GM19395 (cell line): Measurements from ENCODE around the gene AAGAB.

Experiments
- ATAC-seq: cut with Tn5 transposase; IDR thresholded peaks from one replicate; pipeline ENCODE4 v1.9.1; 2021; ENCODE audit warnings: mild to moderate bottlenecking, moderate library complexity; ENCODE audit not compliant: unreplicated experiment

AAGAB gene

GRCh38 chr15:67174864-67175573, 79.4 kb downstream of the AAGAB start:
- no peak for ATAC-seq

- ATAC-seq, result no peak
These were observed 80.0 kb downstream of the AAGAB start for GRCh38 chr15:67174446-67174845.

DNA sequence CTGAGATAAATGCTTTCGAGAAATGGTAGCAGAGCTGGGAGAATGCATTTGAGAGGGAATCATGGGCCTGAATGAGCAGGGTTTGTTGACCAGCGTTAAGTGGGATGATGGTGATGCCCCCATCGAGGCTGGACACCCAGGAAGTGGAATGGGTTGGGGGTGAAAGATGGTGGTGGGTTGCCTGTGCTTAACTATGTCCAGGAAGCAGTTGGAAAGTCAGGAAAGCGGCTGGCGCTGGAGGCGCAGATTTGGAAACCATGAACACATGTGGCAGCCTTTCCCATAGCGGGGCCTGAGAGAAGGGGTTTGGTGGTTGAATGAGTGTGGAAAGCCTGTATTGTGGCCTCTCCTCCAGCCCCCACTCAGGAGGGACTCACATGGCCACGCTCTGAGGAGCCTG, 80.7 kb downstream of the AAGAB start:
- no peak for ATAC-seq

DNA sequence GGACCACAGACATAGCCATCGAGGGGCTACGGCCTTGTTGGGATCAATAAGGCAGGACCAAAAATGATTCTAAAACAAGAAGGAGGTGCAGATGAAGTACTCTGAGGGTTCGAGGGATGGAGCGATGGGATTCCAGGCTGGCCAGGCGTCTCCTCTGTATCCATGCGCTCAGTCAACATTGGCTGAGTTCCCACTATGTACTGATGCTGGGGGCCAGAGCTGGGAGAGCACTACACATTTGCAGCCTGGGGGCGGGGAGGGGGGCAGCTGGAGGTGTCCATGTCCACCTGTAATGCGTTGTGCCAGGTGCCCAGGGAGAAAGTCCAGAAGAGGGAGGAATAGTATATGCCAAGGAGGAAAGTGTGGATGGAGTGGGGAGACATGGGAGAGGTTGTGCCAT, 81.5 kb downstream of the AAGAB start:
- no peak for ATAC-seq

DNA sequence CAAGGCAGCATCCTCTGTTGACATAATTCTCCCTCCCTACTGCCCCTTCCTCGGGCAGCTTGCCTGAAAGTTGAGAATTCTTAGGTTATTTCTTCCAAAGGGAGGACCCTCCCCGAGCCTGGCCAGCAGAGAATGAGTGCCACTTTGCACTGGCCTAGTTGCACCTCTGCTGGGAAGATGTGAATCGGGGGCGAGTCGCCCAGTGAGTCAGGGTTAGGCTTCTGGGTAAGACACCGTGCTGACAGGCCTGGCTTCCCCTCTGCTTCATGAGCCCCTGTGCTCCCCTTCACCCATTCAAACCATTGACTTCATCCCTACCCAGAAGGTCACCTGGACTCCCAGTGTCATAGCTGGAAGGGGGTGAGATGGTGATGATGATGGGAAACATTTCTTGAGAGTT, 82.3 kb downstream of the AAGAB start:
- ATAC-seq, result no peak

- ATAC-seq, result no peak
These were observed 83.0 kb downstream of the AAGAB start for GRCh38 chr15:67171471-67171870.

- ATAC-seq, result no peak
These were observed 84.1 kb downstream of the AAGAB start for GRCh38 chr15:67170143-67170925.

GRCh38 chr15:67168694-67169093, 85.8 kb downstream of the AAGAB start:
- no peak for ATAC-seq

DNA sequence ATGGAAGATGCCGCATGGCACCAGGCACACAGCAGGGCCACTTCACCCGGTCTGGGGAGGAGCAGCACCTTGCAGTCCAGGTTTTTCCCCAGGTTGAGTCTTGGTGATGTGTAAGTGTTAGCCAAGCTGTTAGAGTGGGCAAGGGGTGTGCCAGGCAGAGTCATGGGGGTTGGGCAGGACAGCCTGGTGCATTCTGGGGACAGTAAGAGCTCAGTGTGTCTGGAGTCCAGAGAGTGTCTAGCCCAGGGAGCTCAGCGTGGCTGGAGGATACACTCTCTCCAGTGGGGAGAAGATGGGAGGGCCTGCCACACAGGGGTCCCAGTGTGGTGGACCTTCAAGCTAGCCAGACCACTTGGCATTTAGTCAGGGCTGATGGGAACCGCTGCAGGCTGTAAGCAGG, 87.4 kb downstream of the AAGAB start:
- ATAC-seq, result no peak

- no peak for ATAC-seq
These were observed 88.0 kb downstream of the AAGAB start for GRCh38 chr15:67166280-67167009.

DNA sequence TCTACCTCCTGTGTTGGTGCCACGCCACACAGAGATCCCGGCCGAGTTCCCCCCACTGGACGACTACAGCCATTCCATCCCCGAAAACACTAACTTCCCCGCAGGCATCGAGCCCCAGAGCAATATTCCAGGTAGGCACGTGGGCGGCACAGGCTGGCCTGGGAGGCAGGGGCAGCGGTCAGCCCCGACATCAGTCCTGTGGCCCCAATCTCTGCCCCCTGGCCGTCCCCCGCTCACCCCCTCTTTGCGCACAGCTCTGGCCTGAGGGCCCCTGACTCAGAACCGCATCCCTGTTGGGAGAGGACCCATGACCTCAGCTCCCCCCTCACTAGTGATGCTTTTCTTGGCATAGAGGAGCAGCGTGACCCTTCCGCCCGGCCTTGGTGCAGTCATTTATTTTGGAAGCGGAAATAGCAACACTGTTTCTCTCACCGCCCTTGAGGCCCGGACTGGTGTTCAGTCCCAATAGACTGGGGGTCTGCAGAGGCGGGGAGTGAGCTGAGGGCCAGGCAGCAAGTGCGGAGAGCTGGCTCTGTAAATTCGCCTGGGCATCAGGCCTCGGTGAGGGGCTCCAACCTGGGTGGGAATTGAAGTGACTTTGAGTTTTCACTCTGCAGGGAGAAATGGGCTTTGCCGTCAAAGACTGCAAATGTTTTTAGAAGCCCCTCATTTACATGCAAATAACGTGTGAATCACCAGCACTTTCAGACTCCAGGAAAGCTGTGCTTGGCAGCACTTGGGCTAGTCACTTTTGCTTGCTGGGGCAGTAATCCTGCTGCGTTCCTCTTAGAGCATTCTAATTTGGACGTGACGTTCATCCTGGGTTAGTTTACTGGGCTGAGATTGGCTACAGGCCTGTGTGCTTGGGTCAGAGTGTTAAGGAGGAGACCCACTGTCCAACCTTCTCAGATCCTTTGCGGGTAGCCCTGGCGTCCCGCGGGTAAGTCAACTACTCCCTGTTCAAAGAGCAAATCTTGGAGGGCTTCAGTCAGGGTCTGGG, 88.9 kb downstream of the AAGAB start:
- ATAC-seq, result no peak

GRCh38 chr15:67164811-67165253, 89.6 kb downstream of the AAGAB start:
- ATAC-seq, result no peak

DNA sequence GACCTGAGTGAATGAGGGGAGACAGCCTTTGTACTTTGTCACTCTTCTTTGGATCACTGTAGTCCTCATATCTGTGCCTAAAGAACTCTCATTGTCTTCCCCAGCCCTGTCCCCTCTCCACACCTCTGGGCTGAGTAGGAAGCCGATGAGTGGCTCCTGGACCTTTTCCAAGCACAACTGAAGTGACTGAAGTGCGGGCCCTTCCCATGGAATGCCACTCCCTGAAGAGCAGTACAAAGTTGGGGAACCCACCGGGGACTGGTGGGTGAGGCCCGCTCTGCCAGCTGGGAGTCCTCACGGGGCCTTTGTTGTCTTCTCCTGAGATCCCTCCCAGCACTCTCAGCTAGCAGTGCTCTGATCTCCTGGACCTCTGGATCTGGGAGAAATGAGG, 90.1 kb downstream of the AAGAB start:
- no peak for ATAC-seq

GRCh38 chr15:67163180-67163579, 91.3 kb downstream of the AAGAB start:
- no peak for ATAC-seq

DNA sequence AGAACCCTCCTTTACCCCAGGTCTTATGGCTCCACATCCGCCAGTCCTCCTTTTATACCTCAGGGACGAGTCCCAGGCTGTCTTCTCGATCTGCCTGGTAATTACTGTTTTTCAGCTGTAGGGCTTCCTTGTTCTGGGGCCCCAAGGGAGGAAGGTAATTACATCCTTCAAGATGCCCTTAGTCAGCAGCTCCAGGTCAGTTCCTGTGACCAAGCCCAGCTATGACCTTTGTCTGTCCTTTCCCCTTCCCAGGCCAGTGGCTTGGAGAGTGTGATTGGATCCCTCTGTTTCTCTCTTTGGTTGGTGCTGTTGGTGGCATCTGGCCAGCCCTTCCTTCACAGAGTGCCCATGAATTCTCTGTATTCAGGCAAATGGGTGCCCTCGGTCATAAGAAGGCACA, 92.6 kb downstream of the AAGAB start:
- ATAC-seq, result no peak

GRCh38 chr15:67161412-67161811, 93.0 kb downstream of the AAGAB start:
- no peak for ATAC-seq

DNA sequence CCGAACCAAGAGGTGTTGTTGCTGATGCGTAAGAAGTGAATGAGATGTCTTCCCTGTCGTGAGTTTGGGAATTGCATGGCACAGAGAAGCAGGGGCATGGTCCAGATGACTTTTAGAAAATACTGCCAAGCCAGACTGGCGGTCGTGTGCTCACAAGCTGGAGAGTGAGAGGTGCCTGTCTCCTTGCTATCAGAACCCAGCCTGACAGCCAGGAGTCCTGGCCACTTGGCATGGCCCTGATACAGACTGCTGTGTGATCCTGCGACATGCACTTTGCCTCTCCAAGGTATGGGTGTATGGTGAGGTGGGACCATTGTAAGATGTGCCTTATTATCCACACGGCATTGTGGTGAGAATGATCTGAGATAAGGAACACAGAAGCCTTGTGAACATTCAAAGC, 96.1 kb downstream of the AAGAB start:
- no peak for ATAC-seq

DNA sequence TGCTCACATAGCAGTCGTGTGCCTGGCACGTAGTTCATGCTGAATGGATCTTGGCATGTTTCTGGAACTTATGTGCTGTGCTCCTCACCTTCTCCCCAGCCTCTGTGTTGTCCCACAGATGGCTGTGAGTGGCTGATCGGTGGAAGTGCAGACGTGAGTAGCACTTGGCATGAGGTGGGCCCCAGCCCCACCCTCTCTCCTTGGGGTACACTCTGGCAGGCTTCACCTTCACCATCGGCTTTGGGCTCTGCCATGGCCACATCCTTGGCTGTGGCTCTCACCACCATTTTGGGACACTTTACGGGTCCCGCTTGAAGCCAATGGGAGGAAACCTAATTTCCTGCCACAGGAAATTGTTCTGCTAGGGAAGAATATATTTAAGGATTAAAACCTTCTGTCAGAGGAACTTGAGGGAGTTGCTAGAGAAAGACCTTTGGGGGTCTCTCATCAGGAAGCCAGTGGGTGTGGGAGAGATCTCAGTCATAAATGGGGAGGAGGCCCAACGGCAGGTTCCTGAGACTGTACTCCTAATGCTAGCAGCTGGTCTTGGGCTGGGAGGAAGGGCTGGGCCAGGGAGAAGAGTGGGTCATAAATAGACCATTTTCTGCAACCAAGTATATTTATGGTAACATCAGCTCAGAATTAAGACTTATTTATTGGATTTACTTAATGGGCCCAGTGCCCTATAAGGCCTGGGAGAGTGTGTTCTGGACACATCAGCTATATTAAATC, 96.8 kb downstream of the AAGAB start:
- no peak for ATAC-seq

- ATAC-seq, result no peak
These were observed 97.6 kb downstream of the AAGAB start for GRCh38 chr15:67156834-67157233.

DNA sequence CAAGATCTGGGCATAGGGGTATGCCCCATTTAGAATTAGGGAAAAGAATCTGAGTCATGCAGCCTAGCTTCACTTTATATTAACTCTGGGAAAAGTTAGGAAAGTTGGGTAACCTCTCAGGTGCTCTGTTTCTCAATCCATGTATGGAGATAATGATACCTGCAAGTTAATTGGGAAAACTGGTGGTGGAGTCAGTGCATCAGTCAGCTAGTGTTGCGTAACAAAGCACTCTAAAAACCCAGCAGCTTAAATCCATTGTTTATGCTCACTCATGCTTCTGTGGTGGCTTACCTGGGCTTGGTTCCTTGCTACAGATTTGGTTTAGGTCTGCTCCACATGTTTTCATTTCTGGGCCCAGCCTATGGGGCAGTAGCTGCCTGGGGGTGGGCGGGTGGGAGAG, 98.0 kb downstream of the AAGAB start:
- ATAC-seq, result no peak
